GM10266 (cell line): ENCODE data around the gene IER3.

Experiments used
- DNase-seq: peaks from one replicate; pipeline ENCODE4 v3.0.0; 2012; ENCODE audit errors: extremely low spot score
- TF ChIP-seq, protein P1 (sequence below): IDR thresholded peaks from 2 replicates; pipeline ENCODE4 v1.5.1; 2012; ENCODE audit warnings: mild to moderate bottlenecking, low read depth; ENCODE audit not compliant: control insufficient read depth, insufficient read depth; ENCODE audit errors: missing control alignments

Gene IER3

DNA sequence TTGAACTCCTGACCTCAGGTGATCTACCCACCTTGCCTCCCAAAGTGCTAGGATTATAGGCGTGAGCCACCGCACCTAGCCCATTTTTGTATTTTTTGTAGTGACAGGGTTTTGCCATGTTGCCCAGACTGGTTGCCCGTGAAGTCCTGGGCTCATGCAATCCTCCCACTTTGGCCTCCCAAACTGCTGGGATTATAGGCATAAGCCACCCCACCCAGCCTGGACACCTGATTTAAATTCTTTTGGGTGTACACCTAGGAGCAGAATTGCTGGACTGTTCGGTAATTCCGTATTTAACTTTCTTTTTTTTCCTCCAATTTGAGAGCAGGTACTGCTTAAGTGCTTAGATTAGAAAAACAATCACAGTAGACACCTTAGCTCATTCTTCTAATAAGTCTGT lies 47.9 kb downstream of the IER3 start:
- TF ChIP-seq, protein P1, sequence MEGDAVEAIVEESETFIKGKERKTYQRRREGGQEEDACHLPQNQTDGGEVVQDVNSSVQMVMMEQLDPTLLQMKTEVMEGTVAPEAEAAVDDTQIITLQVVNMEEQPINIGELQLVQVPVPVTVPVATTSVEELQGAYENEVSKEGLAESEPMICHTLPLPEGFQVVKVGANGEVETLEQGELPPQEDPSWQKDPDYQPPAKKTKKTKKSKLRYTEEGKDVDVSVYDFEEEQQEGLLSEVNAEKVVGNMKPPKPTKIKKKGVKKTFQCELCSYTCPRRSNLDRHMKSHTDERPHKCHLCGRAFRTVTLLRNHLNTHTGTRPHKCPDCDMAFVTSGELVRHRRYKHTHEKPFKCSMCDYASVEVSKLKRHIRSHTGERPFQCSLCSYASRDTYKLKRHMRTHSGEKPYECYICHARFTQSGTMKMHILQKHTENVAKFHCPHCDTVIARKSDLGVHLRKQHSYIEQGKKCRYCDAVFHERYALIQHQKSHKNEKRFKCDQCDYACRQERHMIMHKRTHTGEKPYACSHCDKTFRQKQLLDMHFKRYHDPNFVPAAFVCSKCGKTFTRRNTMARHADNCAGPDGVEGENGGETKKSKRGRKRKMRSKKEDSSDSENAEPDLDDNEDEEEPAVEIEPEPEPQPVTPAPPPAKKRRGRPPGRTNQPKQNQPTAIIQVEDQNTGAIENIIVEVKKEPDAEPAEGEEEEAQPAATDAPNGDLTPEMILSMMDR: no peak
- DNase-seq: no peak
